Activated T-helper 1 cell treated with anti-CD3 and anti-CD28 coated beads, Interleukin-2, amount 50 U/mL, for 16 hours (primary cell): ENCODE data around the gene SLX1A.
"Not testable (repeated sequence)": the region's sequence is repeated elsewhere in the genome, so short reads cannot be mapped to it uniquely, and the experiment has no call there.

Experiments used
- DNase-seq, 2 donors: peaks; one replicate each; pipeline ENCODE4 v3.0.0-alpha.2; 2020; ENCODE audit warnings: low read depth in 1 of 2, low spot score in 1 of 2

The SLX1A gene

GRCh38 chr16:30217082-30217481 is 23.4 kb downstream of the SLX1A start:
- not testable (repeated sequence) for DNase-seq
